Heart right ventricle (tissue), 16 donors: ENCODE data around the gene GRIK5. TPM values are rescaled to one million over a fixed set of nuclear protein-coding genes. Genes with fewer than 3 reads are reported as not detected.
A peak's percentile ranks its signal among the peaks of the same experiment; 100 is the strongest.

ENCODE experiments used
- ATAC-seq, 8 donors: fragments of 200-7000 bp; cut with Tn5 transposase; one replicate each; pipeline ENCODE4 v1.9.1; 2020; ENCODE audit warnings: mild to moderate bottlenecking in 8 of 8, moderate library complexity in 8 of 8, moderate number of reproducible peaks in 1 of 8
- DNase-seq, 2 donors: peaks; one replicate each; pipeline ENCODE4 v3.0.0-alpha.2; 2020
- H3K27ac ChIP-seq, 10 donors: fragments of 200-600 bp; sonication (generic) in 2 of 10; one replicate each; pipeline versions ENCODE4 v1.5.0 to v1.8.0; 2020 to 2022; ENCODE audit warnings: mild to moderate bottlenecking in 3 of 10
- H3K27me3 ChIP-seq, 7 donors: fragments of 200-600 bp; one replicate each; pipeline ENCODE4 v1.8.0; 2021 to 2022; ENCODE audit warnings: mild to moderate bottlenecking in 2 of 7
- H3K36me3 ChIP-seq, 9 donors: fragments of 200-600 bp; sonication (generic) in 1 of 9; one replicate each; pipeline versions ENCODE4 v1.5.0 to v1.8.0; 2020 to 2022; ENCODE audit warnings: mild to moderate bottlenecking in 2 of 9
- H3K4me1 ChIP-seq, 9 donors: fragments of 200-600 bp; sonication (generic) in 1 of 9; one replicate each; pipeline versions ENCODE4 v1.5.0 to v1.8.0; 2020 to 2022; ENCODE audit warnings: mild to moderate bottlenecking in 4 of 9
- H3K4me3 ChIP-seq, 10 donors: fragments of 200-600 bp; sonication (generic) in 2 of 10; one replicate each; pipeline versions ENCODE4 v1.5.0 to v1.8.0; 2020 to 2022; ENCODE audit warnings: mild to moderate bottlenecking in 7 of 10, moderate library complexity in 2 of 10
- H3K9me3 ChIP-seq, 11 donors: fragments of 200-600 bp in 10 of 11; sonication (generic) in 2 of 11; one replicate each; pipeline versions ENCODE4 v1.5.0 to v1.8.0; 2013 to 2022; ENCODE audit warnings: mild to moderate bottlenecking in 2 of 11, control low read depth in 1 of 11, moderate library complexity in 1 of 11
- CTCF ChIP-seq, 9 donors: fragments of 200-600 bp; sonication (generic) in 2 of 9; IDR thresholded peaks; one replicate each; pipeline versions ENCODE4 v1.5.0 to v1.8.0; 2021 to 2022; ENCODE audit warnings: antibody characterized with exemption in 9 of 9, mild to moderate bottlenecking in 5 of 9, moderate library complexity in 1 of 9
- WGBS, 2 donors: extraction: QIAGEN DNeasy Blood & Tissue Kit; methylation state at CpG; one replicate each; pipeline ENCODE4 v1.1.7; 2013; ENCODE audit warnings: inconsistent platforms in 1 of 2; 5-methylcytosine and 5-hydroxymethylcytosine counted together
- intact Hi-C, 10 donors: fragments of 100-400 bp; cut with DNase I; formaldehyde crosslinking; loops; one replicate each; pipeline versions ENCODE4 v1.11.1 to v1.14.2; 2022
- polyA plus RNA-seq, 2 donors: library from polyadenylated mRNA; stranded (reverse); fragments of 200-250 nt; gene quantifications; one replicate each; pipeline ENCODE4 v1.2.3, GENCODE V29; 2013
- total RNA-seq, 10 donors: library from RNA; stranded (reverse); fragmentation: NEBNext Ultra II Directional in 3 of 10; extraction: Animal tissue kit (Norgen Biotek cat#: 25700) in 3 of 10; gene quantifications; one replicate each; pipeline versions ENCODE4 v1.2.1 to v1.2.4, GENCODE V29; 2021 to 2023
- donor health status: Arrhythmogenic right ventricular cardiomyopathy.
- donor health status: ischemic (EF 13 %, LVEDD 7.1; RV severe dilation, severe dysfunction).
- donor health status: healthy with polysubstance abuse.
- donor health status: DM: no; HTN: yes; CAD: no.
- donor health status: DM: no; HTN: no; CAD: no.
- donor health status: ischemic (EF 25% LVEDD 6.9; RV normal size, moderate dysfunction).
- donor health status: ischemic (EF 25% LVEDD 5.7; RV mildly dilated, moderate dysfunction).
- donor health status: healthy.
- donor health status: DM: yes; HTN: yes; CAD: no.
- donor health status: Ischemic cardiomyopathy.
- donor health status: ischemic (EF 35%, LVEDD 5.7; RV mildly dilated, moderate dysfunction).
- donor health status: nonischemic (EF 11% LVEDD 7.7; RV severe dilation, severe dysfunction).
- donor health status: DM: yes; HTN: yes; CAD: no.
- donor health status: PGD.
- donor health status: ischemic (EF 29% LVEDD 5.4; RV normal size, mild dysfunction).
- donor health status: nonischemic (EF 23%, LVEDD 6.1; RV moderate dilation, normal function).

GRIK5 gene
- total and polyA plus RNA-seq, 12 donors, result 0.35 to 9.3 (median 2.9) TPM

- intact Hi-C loops, result loop anchor here in 6 of 10 donors (5.0 to 10.0 kb wide), 3 partner anchors 36 to 79 kb away; partner anchors contain the start of genes GRIK5 (in 2 of the 6) and ZNF574 (in 2 of the 6)
- Histone ChIP-seq H3K27me3 (peaks cover 3 to 92% (median 82%) of the 10 kb centered on the region in 7 donors), H3K9me3 (no peaks in the 10 kb centered on the region), H3K36me3 (no peaks in the 10 kb centered on the region), H3K27ac (no peak overlapping the region), H3K4me1 (peaks cover 0 to 31% (median 19%) of the 10 kb centered on the region in 9 donors), H3K4me3 (no peak overlapping the region)
- DNase-seq (no peak), ATAC-seq (no peak)
- 38% methylated on average over 12 of the region's 12 CpGs for WGBS, 2 donors
- TF ChIP-seq CTCF (IDR thresholded peaks at IDR 0.05), result no peak
Observed at GRCh38 chr19:41995959-41996797, 73.8 kb downstream of the GRIK5 start.

- DNase-seq, result no peak
- intact Hi-C loops, result loop anchor here in 6 of 10 donors (5.0 to 10.0 kb wide), 3 partner anchors 37 to 80 kb away; partner anchors contain the start of genes GRIK5 (in 2 of the 6) and ZNF574 (in 2 of the 6)
- TF ChIP-seq CTCF (IDR thresholded peaks at IDR 0.05), result no peak
- H3K27me3 ChIP-seq, result peaks cover 3 to 84% (median 78%) of the 10 kb centered on the region in 7 donors
- no peaks in the 10 kb centered on the region for H3K9me3 ChIP-seq
- WGBS, 2 donors, result 85 to 87% methylated on average over 19 of the region's 19 CpGs
- peaks cover 0 to 37% (median 19%) of the 10 kb centered on the region in 9 donors for H3K4me1 ChIP-seq
- H3K4me3 ChIP-seq, result no peak overlapping the region
- H3K36me3 ChIP-seq, result no peaks in the 10 kb centered on the region
- no peak for ATAC-seq
- no peak overlapping the region for H3K27ac ChIP-seq
Observed at GRCh38 chr19:41994994-41995958, 74.7 kb downstream of the GRIK5 start.

GRCh38 chr19:41994521-41994971 is 75.5 kb downstream of the GRIK5 start:
- intact Hi-C loops, result loop anchor here in 2 of 10 donors (10.0 kb wide), 1 partner anchor 80 kb away; the partner anchor contains the start of genes GRIK5 (in 2 of the 2) and ZNF574 (in 2 of the 2)

More at GRCh38 chr19:41994521-41994971, 75.5 kb downstream of the GRIK5 start:
- peak overlapping the region in 1 of 10 donors; percentile 98 for H3K27ac ChIP-seq
- no peaks in the 10 kb centered on the region for H3K9me3 ChIP-seq
- 25% methylated on average over 13 of the region's 13 CpGs for WGBS, 2 donors
- TF ChIP-seq CTCF (IDR thresholded peaks at IDR 0.05), result no peak
- H3K4me1 ChIP-seq, result peaks cover 0 to 37% (median 19%) of the 10 kb centered on the region in 9 donors
- ATAC-seq, result no peak
- H3K36me3 ChIP-seq, result no peaks in the 10 kb centered on the region
- H3K27me3 ChIP-seq, result peaks cover 3 to 77% (median 71%) of the 10 kb centered on the region in 7 donors
- DNase-seq, result no peak
- peak overlapping the region in 9 of 10 donors; percentile 48 to 78 (median 67) for H3K4me3 ChIP-seq
